Activated CD4-positive, alpha-beta memory T cell treated with anti-CD3 and anti-CD28 coated beads for 36 hours (primary cell): ENCODE results near the gene GFPT2. TPM values are rescaled to one million over a fixed set of nuclear protein-coding genes. Genes with fewer than 3 reads are reported as not detected.

Experiments
- CTCF ChIA-PET: fragments of 350-600 bp; sonication (Branson Sonifier 250); formaldehyde crosslinking; loops from one replicate; lab custom pipeline; 2021; ENCODE audit warnings: antibody characterized with exemption, inconsistent platforms; lab: Charles Lee
- POLR2A ChIA-PET: fragments of 350-600 bp; sonication (Branson Sonifier 250); formaldehyde crosslinking; loops from one replicate; lab custom pipeline; 2021; ENCODE audit warnings: antibody characterized with exemption; lab: Charles Lee
- DNase-seq: peaks from one replicate; pipeline ENCODE4 v3.0.0-alpha.2; 2020
- H3K27ac Mint-ChIP-seq: one replicate; pipeline ENCODE4 v1.8.0; 2021; ENCODE audit warnings: mixed read lengths
- H3K27me3 Mint-ChIP-seq: one replicate; pipeline ENCODE4 v1.8.0; 2021; ENCODE audit warnings: mixed read lengths
- H3K36me3 Mint-ChIP-seq: one replicate; pipeline ENCODE4 v1.8.0; 2021; ENCODE audit warnings: mixed read lengths
- H3K4me1 Mint-ChIP-seq: one replicate; pipeline ENCODE4 v1.8.0; 2021; ENCODE audit warnings: low read depth, mixed read lengths
- H3K4me3 Mint-ChIP-seq: one replicate; pipeline ENCODE4 v1.8.0; 2021; ENCODE audit warnings: mild to moderate bottlenecking, mixed read lengths
- H3K9me3 Mint-ChIP-seq: one replicate; pipeline ENCODE4 v1.8.0; 2021; ENCODE audit warnings: mixed read lengths
- intact Hi-C: fragments of 100-400 bp; cut with micrococcal nuclease; formaldehyde crosslinking; loops from one replicate; pipeline ENCODE4 v1.15.1; 2023
- total RNA-seq, 2 experiments: library from RNA; stranded (reverse); gene quantifications; one replicate each; pipeline ENCODE4 v1.2.3, GENCODE V29; 2021

GFPT2 gene
- total RNA-seq, 2 experiments from 2014 or later: 0.12 to 0.15 TPM

GRCh38 chr5:180345186-180345585, 8.0 kb downstream of the GFPT2 start:
- POLR2A ChIA-PET: no interaction called here
- no peaks in the 10 kb centered on the region for H3K36me3 Mint-ChIP-seq

GRCh38 chr5:180344696-180344999, 8.5 kb downstream of the GFPT2 start:
- Mint-ChIP-seq H3K4me1 (no peaks in the 10 kb centered on the region), H3K4me3 (no peak overlapping the region), H3K27me3 (peaks cover 5% of the 10 kb centered on the region), H3K27ac (no peak overlapping the region), H3K9me3 (no peaks in the 10 kb centered on the region), H3K36me3 (no peaks in the 10 kb centered on the region)
- CTCF ChIA-PET: no interaction called here
- DNase-seq: no peak
- POLR2A ChIA-PET: no interaction called here
- intact Hi-C loops: no loop called here

More at GRCh38 chr5:180345186-180345585, 8.0 kb downstream of the GFPT2 start:
- Mint-ChIP-seq H3K27ac (no peak overlapping the region), H3K4me1 (no peaks in the 10 kb centered on the region), H3K27me3 (peaks cover 6% of the 10 kb centered on the region), H3K9me3 (no peaks in the 10 kb centered on the region), H3K4me3 (no peak overlapping the region)
- intact Hi-C loops: no loop called here
- CTCF ChIA-PET: interaction anchor here (1.0 kb wide), 1 partner anchor 16 kb away, joined by 5 read pairs; no protein-coding TSS in a partner anchor
- DNase-seq: no peak

- intact Hi-C loops: no loop called here
- CTCF ChIA-PET: interaction anchor here (1.5 to 1.9 kb wide), 3 partner anchors 12 to 28 kb away, joined by 4 to 11 read pairs (median 7); no protein-coding TSS in a partner anchor
- Mint-ChIP-seq H3K36me3 (no peaks in the 10 kb centered on the region), H3K27me3 (peaks cover 5% of the 10 kb centered on the region), H3K4me1 (no peaks in the 10 kb centered on the region), H3K9me3 (no peaks in the 10 kb centered on the region), H3K27ac (no peak overlapping the region), H3K4me3 (no peak overlapping the region)
- no peak for DNase-seq
- POLR2A ChIA-PET: no interaction called here
Measured at GRCh38 chr5:180343831-180344695, 9.1 kb downstream of the GFPT2 start.

GRCh38 chr5:180343110-180343830, 9.9 kb downstream of the GFPT2 start:
- ChIA-PET CTCF (interaction anchor here (1.5 to 1.9 kb wide), 3 partner anchors 11 to 27 kb away, joined by 4 to 11 read pairs (median 7); no protein-coding TSS in a partner anchor), POLR2A (no interaction called here)
- Mint-ChIP-seq H3K4me1 (no peaks in the 10 kb centered on the region), H3K27ac (no peak overlapping the region), H3K9me3 (no peaks in the 10 kb centered on the region), H3K27me3 (peaks cover 5% of the 10 kb centered on the region), H3K36me3 (no peaks in the 10 kb centered on the region), H3K4me3 (no peak overlapping the region)
- no peak for DNase-seq
- intact Hi-C loops: no loop called here

GRCh38 chr5:180341595-180341994, 11.5 kb downstream of the GFPT2 start:
- Mint-ChIP-seq H3K36me3 (no peaks in the 10 kb centered on the region), H3K27me3 (peaks cover 5% of the 10 kb centered on the region), H3K4me1 (no peaks in the 10 kb centered on the region), H3K27ac (no peak overlapping the region), H3K9me3 (no peaks in the 10 kb centered on the region), H3K4me3 (no peak overlapping the region)
- no peak for DNase-seq
- ChIA-PET POLR2A (no interaction called here), CTCF (interaction anchor here (1.5 to 2.4 kb wide), 2 partner anchors 10 to 13 kb away, joined by 3 to 14 read pairs; no protein-coding TSS in a partner anchor)
- intact Hi-C loops: no loop called here

- intact Hi-C loops: no loop called here
- Mint-ChIP-seq H3K36me3 (no peaks in the 10 kb centered on the region), H3K27ac (no peak overlapping the region), H3K9me3 (no peaks in the 10 kb centered on the region), H3K4me3 (no peak overlapping the region), H3K27me3 (peaks cover 5% of the 10 kb centered on the region), H3K4me1 (no peaks in the 10 kb centered on the region)
- no peak for DNase-seq
- ChIA-PET POLR2A (no interaction called here), CTCF (interaction anchor here (2.4 kb wide), 1 partner anchor 12 kb away, joined by 14 read pairs; no protein-coding TSS in a partner anchor)
Measured at GRCh38 chr5:180340856-180341255, 12.3 kb downstream of the GFPT2 start.

GRCh38 chr5:180339583-180340183, 13.5 kb downstream of the GFPT2 start:
- H3K27ac Mint-ChIP-seq: no peak overlapping the region
- intact Hi-C loops: no loop called here
- no peak for DNase-seq
- H3K27me3 Mint-ChIP-seq: peaks cover 2% of the 10 kb centered on the region
- H3K36me3 Mint-ChIP-seq: no peaks in the 10 kb centered on the region
- CTCF ChIA-PET: interaction anchor here (2.4 kb wide), 1 partner anchor 11 kb away, joined by 14 read pairs; no protein-coding TSS in a partner anchor
- no peak overlapping the region for H3K4me3 Mint-ChIP-seq
- POLR2A ChIA-PET: interaction anchor here (0.5 kb wide), 1 partner anchor 62 kb away, joined by 3 read pairs; no protein-coding TSS in a partner anchor
- H3K4me1 Mint-ChIP-seq: no peaks in the 10 kb centered on the region
- no peaks in the 10 kb centered on the region for H3K9me3 Mint-ChIP-seq

- intact Hi-C loops: no loop called here
- Mint-ChIP-seq H3K9me3 (no peaks in the 10 kb centered on the region), H3K4me3 (no peak overlapping the region), H3K36me3 (no peaks in the 10 kb centered on the region), H3K4me1 (no peaks in the 10 kb centered on the region), H3K27ac (no peak overlapping the region), H3K27me3 (peaks cover 7% of the 10 kb centered on the region)
- no peak for DNase-seq
- CTCF ChIA-PET: interaction anchor here (1.3 to 2.3 kb wide), 3 partner anchors 10 to 45 kb away, joined by 4 to 8 read pairs (median 4); no protein-coding TSS in a partner anchor
- POLR2A ChIA-PET: no interaction called here
Measured at GRCh38 chr5:180338001-180338707, 15.0 kb downstream of the GFPT2 start.

- no peak for DNase-seq
- CTCF ChIA-PET: interaction anchor here (0.8 to 2.3 kb wide), 2 partner anchors 8 to 43 kb away, joined by 3 to 8 read pairs; no protein-coding TSS in a partner anchor
- Mint-ChIP-seq H3K36me3 (no peaks in the 10 kb centered on the region), H3K4me1 (no peaks in the 10 kb centered on the region), H3K4me3 (no peak overlapping the region), H3K27me3 (peaks cover 10% of the 10 kb centered on the region), H3K27ac (no peak overlapping the region), H3K9me3 (no peaks in the 10 kb centered on the region)
- intact Hi-C loops: no loop called here
- POLR2A ChIA-PET: no interaction called here
Measured at GRCh38 chr5:180336234-180337020, 16.7 kb downstream of the GFPT2 start.

- ChIA-PET POLR2A (no interaction called here), CTCF (interaction anchor here (0.8 to 1.3 kb wide), 2 partner anchors 10 to 43 kb away, joined by 3 to 4 read pairs; no protein-coding TSS in a partner anchor)
- H3K4me1 Mint-ChIP-seq: no peaks in the 10 kb centered on the region
- no peaks in the 10 kb centered on the region for H3K9me3 Mint-ChIP-seq
- no peak overlapping the region for H3K27ac Mint-ChIP-seq
- no peaks in the 10 kb centered on the region for H3K36me3 Mint-ChIP-seq
- no peak overlapping the region for H3K4me3 Mint-ChIP-seq
- intact Hi-C loops: no loop called here
- peaks cover 10% of the 10 kb centered on the region for H3K27me3 Mint-ChIP-seq
- no peak for DNase-seq
Measured at GRCh38 chr5:180335614-180336233, 17.4 kb downstream of the GFPT2 start.
